Motor neuron (in vitro differentiated cells): ENCODE data around the gene SULT4A1. TPM values are rescaled to one million over a fixed set of nuclear protein-coding genes. Genes with fewer than 3 reads are reported as not detected.
A peak's percentile ranks its signal among the peaks of the same experiment; 100 is the strongest.

Source experiments
- ATAC-seq, 8 experiments: fragments of 200-7000 bp; cut with Tn5 transposase; replicated peaks in 6 of 8; 2 replicates each; pipeline ENCODE4 v1.8.0; 2021; ENCODE audit warnings: mild to moderate bottlenecking in 8 of 8, moderate library complexity in 8 of 8
- H3K27ac ChIP-seq, 2 donors: fragments of 250-450 bp; sonication (Bioruptor Pico); 2 replicates each; pipeline ENCODE4 v1.9.0; 2021; ENCODE audit warnings: antibody characterized with exemption in 2 of 2, mild to moderate bottlenecking in 2 of 2, moderate library complexity in 1 of 2
- H3K4me1 ChIP-seq, 2 donors: fragments of 250-450 bp; sonication (Bioruptor Pico); replicated peaks in 1 of 2; 2 replicates each; pipeline ENCODE4 v1.6.1; 2021; ENCODE audit warnings: antibody characterized with exemption in 2 of 2, mild to moderate bottlenecking in 2 of 2, moderate library complexity in 1 of 2
- H3K4me3 ChIP-seq, 5 donors: fragments of 250-450 bp; sonication (Bioruptor Pico); 2 replicates each; pipeline ENCODE4 v1.9.0; 2021; ENCODE audit warnings: antibody characterized with exemption in 5 of 5, mild to moderate bottlenecking in 5 of 5, moderate library complexity in 4 of 5
- WGBS, 10 experiments: fragments of 450-650 bp; shearing (Covaris generic); methylation state at CpG; one replicate each; pipeline ENCODE4 v1.0.0; 2022; 5-methylcytosine and 5-hydroxymethylcytosine counted together
- in situ Hi-C, 9 experiments: fragments of 400-800 bp; cut with MboI; loops; one replicate each; pipeline ENCODE4 v1.15.0; 2021; ENCODE audit warnings: low sequenced_read_pairs in 9 of 9, low pct_unique_long_range_greater_than_20kb in 2 of 9; ENCODE audit not compliant: unreplicated experiment in 9 of 9
- total RNA-seq, 8 experiments: library from RNA; unstranded; fragments of 300-600 nt; gene quantifications; 2 replicates each; pipeline versions ENCODE4 v1.2.3 to v1.2.4, GENCODE V29; 2022

Gene SULT4A1
- total RNA-seq, 8 experiments from 2014 or later: 1.4 to 34.5 (median 25.4) TPM; not detected in 1

GRCh38 chr22:43833286-43834240, 28.8 kb downstream of the SULT4A1 start:
- in situ Hi-C loops: loop anchor here in 1 of 9 experiments (25.0 kb wide), 1 partner anchor 446 kb away; no protein-coding TSS in a partner anchor

GRCh38 chr22:43832393-43833265, 29.7 kb downstream of the SULT4A1 start:
- H3K4me1 ChIP-seq: peaks cover 22 to 25% of the 10 kb centered on the region in 2 donors
- no peak for ATAC-seq
- no peak overlapping the region for H3K27ac ChIP-seq
- in situ Hi-C loops: loop anchor here in 1 of 9 experiments (25.0 kb wide), 1 partner anchor 445 kb away; no protein-coding TSS in a partner anchor
- 90% methylated on average over 4 of the region's 18 CpGs; no CpG with 5 or more reads in 9 of the 10 experiments for WGBS, 10 experiments
- no peak overlapping the region for H3K4me3 ChIP-seq

More at GRCh38 chr22:43833286-43834240, 28.8 kb downstream of the SULT4A1 start:
- H3K4me3 ChIP-seq: no peak overlapping the region
- H3K27ac ChIP-seq: no peak overlapping the region
- WGBS, 10 experiments: 40 to 100% (median 53%) methylated on average over 1 to 4 of the region's 36 CpGs; no CpG with 5 or more reads in 7 of the 10 experiments
- peaks cover 13 to 16% of the 10 kb centered on the region in 2 donors for H3K4me1 ChIP-seq
- ATAC-seq: no peak

GRCh38 chr22:43831561-43832392, 30.5 kb downstream of the SULT4A1 start:
- 59 to 100% (median 91%) methylated on average over 3 to 12 of the region's 33 CpGs; no CpG with 5 or more reads in 2 of the 10 experiments for WGBS, 10 experiments
- in situ Hi-C loops: loop anchor here in 1 of 9 experiments (25.0 kb wide), 1 partner anchor 444 kb away; no protein-coding TSS in a partner anchor
- ATAC-seq: no peak
- Histone ChIP-seq H3K4me3 (no peak overlapping the region), H3K4me1 (peaks cover 30 to 33% of the 10 kb centered on the region in 2 donors), H3K27ac (no peak overlapping the region)

DNA sequence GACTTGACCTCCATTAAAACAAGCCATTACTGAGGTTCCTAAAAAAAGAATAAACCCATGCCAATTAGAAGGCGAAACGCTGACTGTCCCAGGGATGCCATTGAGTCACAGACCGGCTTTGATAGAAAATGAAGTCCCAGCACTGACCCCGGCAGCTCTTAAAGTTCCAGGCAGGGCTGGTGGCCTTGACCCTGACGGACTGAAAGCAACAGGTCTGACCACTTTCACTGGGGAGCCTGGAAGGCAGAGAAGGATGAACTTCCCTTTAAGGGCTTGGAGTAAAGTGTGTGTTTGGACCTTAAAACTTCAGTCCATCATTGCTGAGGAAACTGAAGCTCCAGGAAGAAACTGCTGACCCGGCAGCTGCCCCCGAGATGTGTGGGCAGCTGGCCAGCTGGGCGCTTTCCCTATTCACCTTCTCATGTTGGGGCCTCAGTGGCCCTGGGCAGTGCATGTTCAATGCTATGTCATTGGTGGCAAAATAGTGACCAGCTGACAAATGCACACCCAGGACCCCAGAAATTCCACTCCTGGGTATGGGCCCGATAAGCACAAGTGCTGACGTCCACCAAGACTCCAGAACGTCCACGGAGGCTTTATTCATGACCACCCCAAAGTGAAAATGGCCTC, 31.3 kb downstream of the SULT4A1 start:
- in situ Hi-C loops: loop anchor here in 1 of 9 experiments (25.0 kb wide), 1 partner anchor 444 kb away; no protein-coding TSS in a partner anchor
- H3K4me3 ChIP-seq: no peak overlapping the region
- WGBS, 10 experiments: 50 to 100% (median 93%) methylated on average over 1 to 6 of the region's 12 CpGs; no CpG with 5 or more reads in 2 of the 10 experiments
- no peak for ATAC-seq
- peaks cover 38 to 40% of the 10 kb centered on the region in 2 donors for H3K4me1 ChIP-seq
- no peak overlapping the region for H3K27ac ChIP-seq

GRCh38 chr22:43829904-43830851, 32.1 kb downstream of the SULT4A1 start:
- in situ Hi-C loops: loop anchor here in 1 of 9 experiments (25.0 kb wide), 1 partner anchor 443 kb away; no protein-coding TSS in a partner anchor
- peaks cover 40 to 43% of the 10 kb centered on the region in 2 donors for H3K4me1 ChIP-seq
- WGBS, 10 experiments: 2 to 90% (median 55%) methylated on average over 2 to 14 of the region's 33 CpGs; no CpG with 5 or more reads in 2 of the 10 experiments
- ATAC-seq: peak in 5 of 8 experiments; percentile 27 to 45 (median 33)
- peak overlapping the region in 1 of 2 donors; percentile 5 for H3K27ac ChIP-seq
- no peak overlapping the region for H3K4me3 ChIP-seq

DNA sequence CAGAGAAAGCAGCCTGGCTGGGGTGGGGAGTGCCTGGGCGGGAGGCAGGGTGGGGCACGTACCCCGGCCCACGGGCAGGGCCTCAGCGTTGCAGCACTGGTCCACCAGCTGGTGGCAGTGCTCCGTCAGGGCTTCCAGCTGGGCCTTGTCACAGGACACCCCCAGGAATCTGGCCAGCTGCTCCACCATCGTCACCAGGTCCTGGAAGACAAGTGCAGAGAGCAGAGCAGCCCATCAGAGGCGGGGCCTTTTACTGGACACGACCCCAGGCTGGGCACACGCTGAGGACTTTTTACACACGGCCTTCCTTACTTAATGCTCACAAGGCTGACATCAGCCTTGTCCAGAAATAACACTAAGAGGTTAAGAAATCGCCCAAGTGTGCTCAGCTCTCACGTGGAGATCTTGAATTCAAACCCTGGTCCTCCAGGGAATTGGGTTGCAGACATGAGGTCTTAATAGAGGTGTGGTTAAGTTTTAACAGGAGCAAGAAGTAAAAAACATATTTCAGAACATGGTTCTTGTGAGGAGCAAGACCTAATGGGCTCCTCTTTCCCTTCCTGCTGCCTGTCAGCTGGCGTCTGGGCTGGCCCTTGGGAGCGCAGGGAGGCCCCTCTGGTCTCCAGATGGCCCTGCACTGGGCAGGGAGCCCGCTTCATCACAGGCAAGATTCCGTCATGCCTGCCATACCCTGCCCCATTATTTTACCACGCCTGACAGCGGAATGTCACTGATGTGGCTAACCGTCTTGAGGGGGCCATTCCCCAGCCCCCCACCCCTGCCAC, 33.1 kb downstream of the SULT4A1 start:
- no peak overlapping the region for H3K4me3 ChIP-seq
- in situ Hi-C loops: loop anchor here in 1 of 9 experiments (25.0 kb wide), 1 partner anchor 442 kb away; no protein-coding TSS in a partner anchor
- peaks cover 40 to 43% of the 10 kb centered on the region in 2 donors for H3K4me1 ChIP-seq
- 0 to 93% (median 64%) methylated on average over 1 to 10 of the region's 20 CpGs; no CpG with 5 or more reads in 2 of the 10 experiments for WGBS, 10 experiments
- H3K27ac ChIP-seq: peak overlapping the region in 1 of 2 donors; percentile 6
- peak; percentile 37 to 56 (median 52) for ATAC-seq

DNA sequence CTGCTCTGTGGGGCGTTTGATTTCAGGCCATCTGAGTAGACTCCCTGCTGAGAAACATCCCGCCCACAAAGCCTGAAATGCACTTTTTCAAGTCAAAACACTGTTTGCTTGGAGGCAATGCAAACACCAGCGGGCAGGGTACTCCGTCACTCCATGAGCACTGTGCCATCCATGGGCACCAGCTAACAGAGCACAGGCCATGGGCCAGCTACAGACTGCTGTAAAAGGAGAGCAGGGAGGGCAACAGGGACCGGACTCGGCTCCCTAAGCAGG, 33.7 kb downstream of the SULT4A1 start:
- Histone ChIP-seq H3K27ac (peak overlapping the region in 1 of 2 donors; percentile 6), H3K4me3 (no peak overlapping the region), H3K4me1 (peaks cover 40 to 46% of the 10 kb centered on the region in 2 donors)
- ATAC-seq: peak in 4 of 8 experiments; percentile 1 to 61 (median 12)
- 0 to 60% methylated on average over 1 to 2 of the region's 6 CpGs; no CpG with 5 or more reads in 8 of the 10 experiments for WGBS, 10 experiments
- in situ Hi-C loops: loop anchor here in 1 of 9 experiments (25.0 kb wide), 1 partner anchor 441 kb away; no protein-coding TSS in a partner anchor

GRCh38 chr22:43827926-43828724, 34.2 kb downstream of the SULT4A1 start:
- no peak overlapping the region for H3K4me3 ChIP-seq
- peak overlapping the region in 1 of 2 donors; percentile 6 for H3K27ac ChIP-seq
- peaks cover 40 to 52% of the 10 kb centered on the region in 2 donors for H3K4me1 ChIP-seq
- no peak for ATAC-seq
- WGBS, 10 experiments: 0 to 100% (median 58%) methylated on average over 1 to 5 of the region's 16 CpGs; no CpG with 5 or more reads in 1 of the 10 experiments
- in situ Hi-C loops: loop anchor here in 1 of 9 experiments (25.0 kb wide), 1 partner anchor 441 kb away; no protein-coding TSS in a partner anchor

- in situ Hi-C loops: loop anchor here in 1 of 9 experiments (25.0 kb wide), 1 partner anchor 440 kb away; no protein-coding TSS in a partner anchor
- H3K4me3 ChIP-seq: no peak overlapping the region
- peak in 6 of 8 experiments; percentile 7 to 52 (median 33) for ATAC-seq
- H3K27ac ChIP-seq: peak overlapping the region; percentile 33 to 57
- peaks cover 40 to 52% of the 10 kb centered on the region in 2 donors for H3K4me1 ChIP-seq
- WGBS, 10 experiments: 29 to 91% (median 60%) methylated on average over 2 to 13 of the region's 13 CpGs
These were observed 35.1 kb downstream of the SULT4A1 start for GRCh38 chr22:43827003-43827735.
